Fibroblast of peridontal ligament (primary cell): Measurements from ENCODE around the gene ETNK1.
"Not testable (repeated sequence)": the region's sequence is repeated elsewhere in the genome, so short reads cannot be mapped to it uniquely, and the experiment has no call there.

Experiments used
- DNase-seq: peaks from one replicate; pipeline ENCODE4 v3.0.0-alpha.2; 2010; ENCODE audit errors: extremely low read depth

The ETNK1 gene

GRCh38 chr12:22624870-22625761, at the start of gene ETNK1:
Gene ETNK1, plus strand, starts transcription at chr12:22625171. Its CDS starts 260 bp downstream, at chr12:22625431.
- DNase-seq, result peak; percentile 90

DNA sequence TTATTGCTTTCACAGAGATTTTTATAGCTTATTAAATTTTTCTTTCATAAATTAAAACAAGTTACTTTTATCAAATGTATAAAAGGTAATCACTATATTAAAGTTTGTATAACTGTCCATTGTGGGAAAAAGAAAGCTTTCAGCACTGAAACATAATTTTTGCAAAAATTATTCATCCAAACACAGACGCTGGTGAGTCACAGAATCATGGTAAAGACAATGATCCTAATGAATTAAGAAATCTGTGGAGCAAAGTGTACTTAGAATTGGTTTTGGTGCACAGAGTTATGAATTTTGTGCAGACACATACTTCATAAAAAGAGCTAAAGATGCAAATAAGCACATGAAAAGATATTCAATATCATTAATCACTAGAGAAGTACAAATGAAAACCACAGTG, 48.9 kb upstream of the ETNK1 start:
- no peak for DNase-seq

GRCh38 chr12:22576473-22576872, 48.5 kb upstream of the ETNK1 start:
- DNase-seq, result no peak

DNA sequence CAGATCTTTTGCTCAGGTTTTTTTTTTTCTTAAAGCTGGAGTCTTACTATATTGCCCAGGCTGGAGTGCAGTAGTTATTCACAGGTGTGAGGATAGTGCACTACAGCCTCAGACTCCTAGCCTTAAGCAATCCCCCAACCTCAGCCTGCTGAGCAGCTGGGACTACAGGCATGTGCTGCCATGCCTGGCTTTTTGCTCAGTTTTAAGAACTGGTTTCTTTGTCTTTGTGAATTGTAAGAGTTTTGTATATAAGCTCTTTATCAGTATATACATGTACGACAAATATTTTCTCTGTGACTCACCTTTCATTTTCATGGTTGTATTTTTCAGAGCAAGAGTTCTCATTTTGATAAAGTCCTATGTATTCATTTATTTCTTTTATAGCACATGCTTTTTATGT, 47.3 kb upstream of the ETNK1 start:
- DNase-seq, result no peak

DNA sequence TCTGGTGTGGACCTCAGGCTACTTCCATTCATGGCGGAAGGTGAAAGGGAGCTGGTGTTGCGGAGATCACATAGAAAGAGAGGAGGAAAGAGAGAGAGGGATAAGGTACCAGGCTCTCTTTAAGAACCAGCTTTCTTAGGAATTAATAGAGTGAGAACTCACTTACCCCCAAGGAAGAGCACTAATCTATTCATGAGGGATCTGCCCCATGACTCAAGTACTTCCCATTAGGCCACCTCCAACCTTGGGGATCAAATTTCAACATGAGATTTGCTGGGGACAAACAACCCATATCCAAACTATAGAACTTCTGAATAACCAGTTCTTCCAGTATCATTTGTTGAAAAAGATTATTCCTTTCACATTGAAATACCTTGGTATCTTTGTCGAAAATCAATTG, 46.6 kb upstream of the ETNK1 start:
- no peak for DNase-seq

DNA sequence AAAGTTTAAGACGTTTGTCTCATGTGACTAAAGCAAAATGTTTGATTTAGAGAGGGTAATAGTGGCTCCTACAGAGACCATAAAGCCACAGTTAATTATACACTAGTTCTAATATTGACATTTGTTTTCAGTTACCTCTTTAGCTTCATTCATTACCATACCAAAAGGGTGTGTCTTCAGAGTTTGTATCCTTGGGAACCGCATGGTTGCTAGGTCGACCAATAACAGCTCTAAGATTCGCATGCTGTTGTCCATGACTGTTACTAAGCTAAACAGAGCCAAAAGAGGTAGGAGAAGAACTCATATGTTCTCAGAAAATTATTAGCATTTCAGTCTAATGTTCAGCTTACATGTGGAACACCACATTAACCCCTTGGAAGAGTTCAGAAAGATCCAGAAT, 36.2 kb upstream of the ETNK1 start:
- peak; percentile 4 for DNase-seq

- peak; percentile 3 for DNase-seq
Observed at GRCh38 chr12:22593864-22594263, 31.1 kb upstream of the ETNK1 start.

DNA sequence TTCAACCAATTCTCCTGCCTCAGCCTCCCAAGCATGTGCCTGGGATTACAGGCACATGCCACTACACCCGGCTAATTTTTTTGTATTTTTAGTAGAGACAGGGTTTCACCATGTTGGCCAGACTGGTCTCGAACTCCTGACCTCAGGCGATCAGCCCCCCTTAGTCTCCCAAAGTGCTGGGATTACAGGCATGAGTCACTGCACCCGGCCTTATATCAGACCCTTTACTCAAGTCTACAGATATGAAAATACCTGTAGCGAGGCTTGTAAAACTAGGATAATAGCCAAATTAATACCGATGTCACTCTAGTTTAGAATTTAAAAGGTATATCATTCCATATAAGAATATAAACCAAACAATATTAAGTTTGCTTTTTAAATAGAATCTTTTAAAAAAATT, 27.4 kb upstream of the ETNK1 start:
- DNase-seq, result not testable (repeated sequence)

- no peak for DNase-seq
Observed at GRCh38 chr12:22598141-22598762, 26.7 kb upstream of the ETNK1 start.

DNA sequence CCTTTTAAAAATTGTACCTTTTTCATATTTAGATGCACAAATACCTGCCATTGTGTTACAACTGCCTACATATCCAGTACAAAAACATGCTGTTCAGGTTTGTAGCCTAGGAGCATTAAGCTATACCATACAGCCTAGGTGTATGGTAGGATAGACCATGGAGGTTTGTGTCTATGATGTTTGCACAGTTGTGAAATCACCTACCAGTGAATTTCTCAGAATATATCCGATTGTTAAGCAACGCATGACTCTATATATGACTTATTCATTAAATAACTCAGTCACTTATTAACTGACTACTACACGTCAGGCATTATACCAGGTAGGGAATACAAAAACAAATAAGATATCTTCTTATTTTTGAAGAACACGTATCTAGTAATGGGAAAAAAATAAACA, 26.2 kb upstream of the ETNK1 start:
- no peak for DNase-seq

- DNase-seq, result no peak
Observed at GRCh38 chr12:22600181-22600580, 24.8 kb upstream of the ETNK1 start.

GRCh38 chr12:22609501-22609900, 15.5 kb upstream of the ETNK1 start:
- no peak for DNase-seq

GRCh38 chr12:22610131-22610530, 14.8 kb upstream of the ETNK1 start:
- DNase-seq, result no peak

GRCh38 chr12:22612822-22613221, 12.1 kb upstream of the ETNK1 start:
- not testable (repeated sequence) for DNase-seq

DNA sequence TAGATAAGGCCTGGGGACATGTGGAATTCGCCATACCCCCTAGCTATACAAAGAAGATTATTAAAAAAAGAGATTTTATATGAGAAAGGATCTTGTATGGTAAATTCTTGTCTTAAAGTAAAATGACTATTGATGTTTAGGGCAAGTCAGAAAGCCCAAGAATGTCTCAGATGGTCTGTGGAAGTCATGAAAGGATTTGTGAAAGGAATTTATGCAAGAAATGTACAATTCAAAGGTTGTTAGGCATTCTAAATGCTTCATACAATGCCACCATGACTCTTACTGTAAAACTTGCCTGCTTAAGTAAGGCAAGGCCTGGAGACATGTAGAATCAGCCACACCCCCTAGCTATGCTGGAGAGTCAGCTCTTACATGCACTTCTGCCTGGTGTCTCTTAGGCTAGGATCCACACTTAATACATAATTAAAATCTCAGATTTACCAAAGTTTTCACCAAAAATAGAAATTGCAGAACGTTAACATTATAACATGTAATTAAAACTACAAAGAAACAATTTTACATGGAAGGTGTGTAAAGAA, 8.9 kb upstream of the ETNK1 start:
- DNase-seq, result no peak

- no peak for DNase-seq
Observed at GRCh38 chr12:22617630-22618029, 7.3 kb upstream of the ETNK1 start.

- DNase-seq, result no peak
Observed at GRCh38 chr12:22624548-22624869, 462 bp upstream of the ETNK1 start.

- peak; percentile 43 for DNase-seq
Observed at GRCh38 chr12:22625762-22626294, 857 bp downstream of the ETNK1 start.

DNA sequence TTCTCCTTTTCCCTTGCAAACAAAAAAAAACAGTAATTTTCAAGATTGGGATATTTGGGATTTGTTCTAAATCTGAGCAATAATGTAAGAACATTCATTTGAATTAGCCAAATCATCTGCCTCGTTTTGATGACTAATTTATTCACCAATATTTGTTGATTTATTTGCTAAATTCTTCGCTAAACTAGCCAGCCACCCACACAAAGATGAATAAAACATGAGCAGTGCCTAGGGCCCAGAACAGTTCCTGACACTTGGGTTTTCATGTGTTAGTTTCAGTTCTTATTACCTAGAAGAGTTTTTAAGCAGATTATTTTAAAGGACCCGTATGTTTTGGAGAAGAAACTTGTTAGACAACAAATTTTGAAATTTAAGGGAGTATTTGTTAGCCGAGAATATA, 1.4 kb downstream of the ETNK1 start:
- peak; percentile 55 for DNase-seq

GRCh38 chr12:22627371-22627770, 2.4 kb downstream of the ETNK1 start:
- peak; percentile 31 for DNase-seq

GRCh38 chr12:22628228-22628627, 3.3 kb downstream of the ETNK1 start:
- peak; percentile 41 for DNase-seq

DNA sequence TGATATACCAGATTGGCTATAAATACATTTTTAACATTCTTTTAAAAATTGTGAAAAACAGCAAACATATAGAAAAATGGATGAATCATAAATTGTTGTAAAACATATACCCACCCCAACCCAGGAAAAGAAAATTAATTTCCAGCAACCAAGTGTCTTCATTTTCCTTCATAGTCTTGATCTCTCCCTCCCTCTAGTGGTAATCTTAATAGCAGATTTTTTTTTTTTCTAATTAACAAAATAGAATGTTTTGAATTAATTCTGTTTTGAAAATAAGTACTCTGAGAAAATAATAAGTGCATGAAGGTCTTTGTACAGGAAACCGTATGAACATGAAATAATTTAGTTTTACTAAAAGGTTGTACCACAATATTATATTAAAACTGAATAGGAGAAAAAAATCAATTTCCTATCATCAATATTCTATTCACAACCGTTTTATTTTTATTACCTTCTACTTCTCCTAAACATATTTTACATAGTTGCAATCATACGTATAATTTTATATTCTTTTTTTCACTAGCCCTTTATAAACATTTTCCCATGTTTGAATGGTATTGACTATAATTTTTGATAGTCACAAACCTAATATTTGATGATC, 7.0 kb downstream of the ETNK1 start:
- DNase-seq, result peak; percentile 51
